ENCODE results near the gene RDX. TPM values are rescaled to one million over a fixed set of nuclear protein-coding genes. Genes with fewer than 3 reads are reported as not detected.

Gene RDX
- total and polyA plus RNA-seq, 2 of the 13 experiments (the other 11 are each of a cell fraction or from before 2014, with no cell fraction given), result 20.7 to 63.1 TPM

GRCh38 chr11:110305169-110306018 is 9.0 kb upstream of the RDX start (continued):
- TF ChIP-seq GMEB1 (CRISPR knock-in tag; IDR thresholded peaks at IDR 0.05; ENCODE audit: borderline replicate concordance), result no peak
- no peak for TF ChIP-seq ZNF891 (CRISPR knock-in tag; IDR thresholded peaks at IDR 0.05)
- TF ChIP-seq ZNF446 (CRISPR knock-in tag; IDR thresholded peaks at IDR 0.05), result no peak
- 0 out of 2 replicates have a peak, but pooled peaks have one; percentile 40 for TF ChIP-seq ZNF335 (CRISPR knock-in tag; IDR thresholded peaks at IDR 0.05)
- no peak for TF ChIP-seq HMGXB3 (CRISPR knock-in tag; IDR thresholded peaks at IDR 0.05; ENCODE audit: borderline replicate concordance)
- no peak for TF ChIP-seq POLR2A (IDR thresholded peaks at IDR 0.05; ENCODE audit: insufficient read depth in 1 of 2, low read depth in 2 of 2, low read length in 2 of 2)
- TF ChIP-seq CHCHD3 (CRISPR knock-in tag; IDR thresholded peaks at IDR 0.05), result no peak
- peak; percentile 24 for TF ChIP-seq GATAD2A (CRISPR knock-in tag; IDR thresholded peaks at IDR 0.05)
- no peak for TF ChIP-seq REST (IDR thresholded peaks at IDR 0.05; ENCODE audit: borderline replicate concordance in 1 of 2, low read depth in 1 of 2, low read length in 2 of 2)
- no peak for TF ChIP-seq RBFOX2 (IDR thresholded peaks at IDR 0.05; ENCODE audit: low read depth, low read length)

Measured in HepG2 (cell line).